Urinary bladder (tissue), 4 donors: ENCODE results near the gene FRG2. TPM values are rescaled to one million over a fixed set of nuclear protein-coding genes. Genes with fewer than 3 reads are reported as not detected.
"Not testable (repeated sequence)": the region's sequence is repeated elsewhere in the genome, so short reads cannot be mapped to it uniquely, and the experiment has no call there.

Experiments
- DNase-seq: peaks from one replicate; pipeline ENCODE4 v3.0.0-alpha.2; 2015; ENCODE audit errors: extremely low spot score
- H3K27ac ChIP-seq: one replicate; pipeline ENCODE4 v1.5.1; 2013; ENCODE audit warnings: low read depth, mild to moderate bottlenecking, moderate library complexity
- H3K36me3 ChIP-seq: one replicate; pipeline ENCODE4 v1.6.1; 2013; ENCODE audit warnings: mild to moderate bottlenecking, moderate library complexity; ENCODE audit not compliant: insufficient read depth
- H3K4me1 ChIP-seq: one replicate; pipeline ENCODE4 v1.6.1; 2013; ENCODE audit warnings: mild to moderate bottlenecking, moderate library complexity; ENCODE audit not compliant: insufficient read depth
- H3K4me3 ChIP-seq: one replicate; pipeline ENCODE4 v1.5.1; 2013; ENCODE audit warnings: low read depth, low read length
- WGBS: extraction: QIAGEN DNeasy Blood & Tissue Kit; methylation state at CpG from one replicate; pipeline ENCODE4 v1.1.7; 2013; 5-methylcytosine and 5-hydroxymethylcytosine counted together
- polyA plus RNA-seq: library from polyadenylated mRNA; stranded (reverse); fragments of 200-250 nt; gene quantifications from one replicate; pipeline ENCODE4 v1.2.3, GENCODE V29; 2013
- total RNA-seq: library from RNA; depleted of rRNA; stranded (reverse); fragments of >200 nt; gene quantifications from one replicate; pipeline ENCODE4 v1.2.3, GENCODE V29; 2014
- donor health status: healthy with polysubstance abuse.
- donor health status: healthy.

FRG2 gene
- total and polyA plus RNA-seq, 2 donors, result not detected

DNA sequence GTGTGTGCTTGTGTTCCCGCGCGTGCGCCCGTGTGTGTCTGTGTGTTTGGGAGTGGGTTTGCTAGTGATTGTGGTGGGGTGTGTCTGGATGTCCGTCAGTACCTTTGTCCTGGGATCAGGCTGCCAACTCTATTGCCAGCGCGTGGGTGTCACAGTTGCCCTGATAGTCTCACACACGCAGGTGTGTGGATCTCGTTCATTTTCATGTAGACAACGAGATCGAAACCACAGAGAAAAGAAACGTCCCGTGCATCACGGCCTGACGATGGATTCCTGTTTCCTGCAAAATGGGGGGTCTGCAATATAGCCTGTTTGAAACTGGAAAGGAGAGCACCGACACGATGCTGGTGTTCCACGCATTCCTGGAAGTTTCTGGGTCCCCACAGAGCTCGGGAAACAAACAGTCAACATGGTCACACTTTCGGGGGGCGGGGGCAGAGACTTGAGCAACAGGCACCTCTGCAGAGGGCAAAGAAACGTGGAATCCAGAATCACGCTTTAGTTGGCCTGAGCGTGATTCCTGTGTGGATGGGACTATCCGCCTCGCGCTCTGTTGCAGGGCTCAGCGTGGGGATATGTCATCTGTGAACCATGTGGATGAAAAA lies 7.1 kb downstream of the FRG2 start:
- not testable (repeated sequence) for H3K36me3 ChIP-seq, H3K4me3 ChIP-seq, H3K4me1 ChIP-seq, DNase-seq, H3K27ac ChIP-seq
- 17% methylated on average over 29 of the region's 29 CpGs for WGBS

DNA sequence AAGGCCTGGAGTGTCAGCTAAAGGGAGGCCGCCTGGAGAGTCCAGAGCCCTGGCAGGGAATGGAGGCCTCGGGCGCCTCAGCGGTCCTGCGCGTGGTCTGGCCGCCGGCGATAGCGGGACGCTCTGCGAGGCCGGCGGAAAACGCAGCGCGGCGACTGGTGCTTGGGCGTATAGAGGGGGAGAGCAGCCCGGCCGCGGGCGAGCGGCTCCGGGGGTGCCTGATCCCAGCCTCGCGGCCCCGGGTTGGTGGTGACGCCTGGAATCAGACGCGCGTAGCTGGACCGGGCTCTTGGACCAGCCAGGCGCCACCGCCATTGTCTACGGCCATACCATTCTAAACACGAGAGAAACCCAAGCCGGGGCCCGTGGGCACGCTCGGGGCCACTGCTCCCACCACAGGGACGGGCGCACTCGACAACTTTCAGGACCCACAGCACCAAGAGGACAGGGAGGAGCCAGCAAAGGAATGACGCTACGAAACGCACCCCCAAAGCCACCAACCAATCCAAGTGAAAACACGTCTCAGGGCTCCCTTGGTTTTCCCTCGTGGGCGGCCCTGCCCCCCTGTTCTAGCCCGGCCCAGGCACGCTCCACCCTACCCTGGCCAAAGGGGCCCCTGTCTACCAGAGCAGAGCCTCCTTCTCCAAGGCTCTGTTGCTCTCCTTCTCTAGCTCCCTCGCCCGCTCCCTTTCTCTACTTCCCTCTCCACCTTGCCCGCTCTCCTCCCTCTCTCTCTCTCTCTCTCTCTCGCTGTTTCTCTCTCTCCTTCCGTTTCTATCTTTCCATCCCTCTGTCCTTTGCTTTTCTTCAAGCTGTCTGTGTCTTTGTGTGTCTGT lies 7.8 kb downstream of the FRG2 start:
- no peak for DNase-seq
- no peaks in the 10 kb centered on the region for H3K4me1 ChIP-seq
- no peak overlapping the region for H3K27ac ChIP-seq
- H3K36me3 ChIP-seq, result no peaks in the 10 kb centered on the region
- WGBS, result 4% methylated on average over 57 of the region's 57 CpGs
- H3K4me3 ChIP-seq, result no peak overlapping the region

DNA sequence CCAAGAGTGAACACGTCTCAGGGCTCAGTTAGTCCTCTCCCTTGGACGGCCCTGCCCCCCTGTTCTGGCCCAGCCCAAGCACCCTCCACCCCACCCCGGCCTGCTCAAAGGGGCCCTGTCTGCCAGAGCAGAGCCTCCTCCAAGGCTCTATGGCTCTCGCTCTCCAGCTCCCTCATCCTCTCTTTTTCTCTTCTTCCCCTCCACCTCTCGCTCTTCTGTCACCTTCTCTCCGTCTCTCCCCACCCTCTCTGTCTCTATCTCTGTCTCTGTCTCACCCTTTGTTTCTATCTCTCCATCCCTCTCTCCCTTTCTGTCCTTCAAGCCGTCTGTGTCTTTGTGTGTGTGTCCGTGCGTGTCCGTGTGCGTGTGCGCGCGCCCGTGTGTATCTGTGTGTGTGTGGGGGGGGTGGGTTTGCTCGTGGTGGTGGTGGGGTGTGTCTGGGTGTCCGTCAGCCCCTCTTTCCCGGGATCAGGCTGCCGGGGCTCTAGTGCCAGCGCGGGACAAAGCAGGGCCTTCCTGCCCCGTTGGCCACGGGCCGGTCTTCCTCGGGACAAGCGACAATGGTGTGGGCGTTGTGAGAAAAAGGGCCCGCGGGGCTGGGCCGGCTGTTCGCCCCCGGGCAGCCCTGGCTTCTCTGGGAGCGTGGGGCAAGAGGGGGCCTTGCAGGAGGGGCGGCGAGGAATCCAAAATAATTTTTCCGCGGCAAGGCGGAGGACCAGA lies 8.7 kb downstream of the FRG2 start:
- H3K27ac ChIP-seq, result no peak overlapping the region
- H3K4me1 ChIP-seq, result no peaks in the 10 kb centered on the region
- WGBS, result 8% methylated on average over 38 of the region's 38 CpGs
- no peaks in the 10 kb centered on the region for H3K36me3 ChIP-seq
- DNase-seq, result no peak
- H3K4me3 ChIP-seq, result no peak overlapping the region

DNA sequence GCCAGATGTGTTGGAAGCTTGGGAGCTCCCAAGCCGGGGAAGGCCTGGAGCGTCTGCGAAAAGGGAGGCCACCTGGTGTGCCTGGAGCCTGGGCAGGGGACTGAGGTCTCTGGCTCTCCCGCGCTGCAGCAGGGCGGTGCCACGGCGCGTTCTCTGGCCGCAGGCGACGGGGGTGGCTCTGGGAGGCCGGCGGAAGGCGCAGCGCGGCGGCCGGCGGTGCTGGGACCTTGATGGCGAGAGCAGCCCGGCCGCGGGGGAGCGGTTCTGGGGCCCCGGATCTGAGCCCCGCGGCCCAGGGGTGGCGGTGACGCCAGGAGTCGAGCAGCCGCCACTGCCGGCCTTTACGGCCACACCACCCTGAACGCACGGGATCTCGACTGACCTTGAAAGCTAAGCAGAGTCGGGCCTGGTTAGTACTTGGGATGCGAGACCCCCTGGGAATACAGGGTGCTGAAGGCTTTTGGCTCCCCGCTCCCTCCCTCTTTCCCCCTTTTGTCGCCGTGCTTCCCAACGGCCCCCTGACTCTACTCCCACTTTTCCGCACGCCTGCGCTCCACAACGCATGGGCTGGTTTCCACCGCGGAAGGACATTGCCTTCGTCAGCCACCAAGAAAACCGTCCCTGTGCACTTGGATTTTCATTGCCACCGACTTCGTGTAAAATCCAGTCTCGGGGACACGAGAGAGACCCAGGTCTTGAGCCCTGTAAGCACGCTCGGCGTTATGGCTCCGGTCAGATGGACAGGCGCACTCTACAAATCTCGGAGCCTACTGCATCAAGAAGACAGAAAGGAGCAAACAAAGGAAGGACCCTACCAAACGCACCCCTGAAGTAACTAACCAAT lies 9.5 kb downstream of the FRG2 start:
- WGBS, result 3% methylated on average over 62 of the region's 62 CpGs
- no peak for DNase-seq
- H3K4me1 ChIP-seq, result no peaks in the 10 kb centered on the region
- H3K27ac ChIP-seq, result no peak overlapping the region
- no peak overlapping the region for H3K4me3 ChIP-seq
- no peaks in the 10 kb centered on the region for H3K36me3 ChIP-seq

DNA sequence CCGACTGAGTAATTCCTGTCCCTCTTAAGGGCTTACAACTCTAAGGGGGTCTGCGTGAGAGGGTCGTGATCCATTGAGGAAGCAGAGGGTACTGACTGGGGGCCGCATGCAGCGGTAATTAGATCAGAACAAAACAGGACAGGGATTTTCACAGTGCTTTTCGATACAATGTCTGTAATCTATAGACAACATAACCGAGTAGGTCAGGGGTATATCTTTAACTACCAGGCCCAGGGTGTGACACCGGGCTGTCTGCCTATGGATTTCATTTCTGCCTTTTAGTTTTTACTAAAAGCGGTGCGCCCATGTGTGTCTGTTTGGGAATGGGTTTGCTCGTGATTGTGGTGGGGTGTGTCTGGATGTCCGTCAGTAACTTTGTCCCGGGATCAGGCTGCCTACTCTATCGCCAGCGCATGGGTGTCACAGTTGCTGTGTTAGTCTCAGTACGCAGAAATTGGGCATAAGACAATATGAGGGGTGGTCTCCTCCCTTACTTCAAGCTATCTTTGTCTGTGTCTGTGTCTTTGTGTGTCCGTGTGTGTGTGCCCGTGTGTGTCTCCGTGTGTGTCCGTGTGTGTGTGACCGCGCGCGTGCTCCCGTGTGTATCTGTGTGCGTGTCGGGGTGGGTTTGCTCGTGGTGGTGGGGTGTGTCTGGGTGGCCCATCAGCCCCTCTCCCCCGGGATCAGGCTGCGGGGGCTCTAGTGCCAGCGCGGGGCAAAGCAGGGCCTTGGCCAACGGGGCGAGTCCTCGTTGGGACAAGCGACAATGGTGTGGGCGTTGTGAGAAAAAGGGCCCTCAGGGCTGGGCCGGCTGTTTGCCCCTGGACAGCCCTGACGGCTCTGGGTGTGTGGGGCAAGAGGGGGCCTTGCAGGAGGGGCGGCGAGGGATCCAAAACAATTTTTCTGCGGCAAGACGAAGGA lies 10.4 kb downstream of the FRG2 start:
- no peak for DNase-seq
- 15% methylated on average over 43 of the region's 43 CpGs for WGBS
- Histone ChIP-seq H3K27ac (no peak overlapping the region), H3K36me3 (no peaks in the 10 kb centered on the region), H3K4me1 (no peaks in the 10 kb centered on the region), H3K4me3 (no peak overlapping the region)

DNA sequence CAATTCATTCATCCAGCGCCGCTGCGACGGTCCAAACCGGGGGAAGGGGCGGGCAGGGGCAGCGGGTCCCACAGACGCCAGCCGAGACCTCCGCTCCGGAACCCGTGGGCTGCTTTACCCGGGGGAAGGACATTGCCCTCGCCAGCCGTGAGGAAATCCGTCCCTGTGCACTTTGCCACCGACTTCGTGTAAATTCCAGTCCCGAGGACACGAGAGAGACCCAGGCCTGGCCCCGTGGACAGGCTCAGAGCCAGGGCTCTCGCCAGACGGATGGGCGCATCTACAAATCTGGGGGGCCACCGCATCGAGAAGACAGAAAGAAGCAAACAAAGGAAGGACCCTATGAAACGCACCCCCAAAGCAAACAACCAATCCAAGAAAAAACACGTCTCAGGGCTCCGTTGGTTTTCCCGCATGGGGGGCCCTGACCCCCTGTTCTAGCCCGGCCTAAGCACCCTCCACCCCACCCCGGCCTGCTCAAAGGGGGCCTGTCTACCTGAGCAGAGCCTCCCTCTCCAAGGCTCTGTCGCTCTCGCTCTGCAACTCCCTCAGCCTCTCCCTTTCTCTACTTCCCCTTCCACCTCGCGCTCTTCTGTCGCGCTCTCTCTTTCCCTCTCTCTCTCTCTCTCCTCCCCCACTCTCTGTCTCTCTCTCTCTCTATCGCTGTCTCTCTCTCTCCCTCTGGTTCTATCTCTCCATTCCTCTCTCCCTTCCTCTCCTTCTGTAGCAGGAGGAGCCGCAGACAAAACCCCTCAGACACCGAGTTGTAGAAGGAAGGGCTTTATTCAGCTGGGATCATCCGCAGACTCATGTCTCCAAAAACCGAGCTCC lies 11.3 kb downstream of the FRG2 start:
- Histone ChIP-seq H3K4me1 (no peaks in the 10 kb centered on the region), H3K4me3 (no peak overlapping the region), H3K36me3 (no peaks in the 10 kb centered on the region), H3K27ac (no peak overlapping the region)
- 6% methylated on average over 43 of the region's 43 CpGs for WGBS
- DNase-seq, result no peak

DNA sequence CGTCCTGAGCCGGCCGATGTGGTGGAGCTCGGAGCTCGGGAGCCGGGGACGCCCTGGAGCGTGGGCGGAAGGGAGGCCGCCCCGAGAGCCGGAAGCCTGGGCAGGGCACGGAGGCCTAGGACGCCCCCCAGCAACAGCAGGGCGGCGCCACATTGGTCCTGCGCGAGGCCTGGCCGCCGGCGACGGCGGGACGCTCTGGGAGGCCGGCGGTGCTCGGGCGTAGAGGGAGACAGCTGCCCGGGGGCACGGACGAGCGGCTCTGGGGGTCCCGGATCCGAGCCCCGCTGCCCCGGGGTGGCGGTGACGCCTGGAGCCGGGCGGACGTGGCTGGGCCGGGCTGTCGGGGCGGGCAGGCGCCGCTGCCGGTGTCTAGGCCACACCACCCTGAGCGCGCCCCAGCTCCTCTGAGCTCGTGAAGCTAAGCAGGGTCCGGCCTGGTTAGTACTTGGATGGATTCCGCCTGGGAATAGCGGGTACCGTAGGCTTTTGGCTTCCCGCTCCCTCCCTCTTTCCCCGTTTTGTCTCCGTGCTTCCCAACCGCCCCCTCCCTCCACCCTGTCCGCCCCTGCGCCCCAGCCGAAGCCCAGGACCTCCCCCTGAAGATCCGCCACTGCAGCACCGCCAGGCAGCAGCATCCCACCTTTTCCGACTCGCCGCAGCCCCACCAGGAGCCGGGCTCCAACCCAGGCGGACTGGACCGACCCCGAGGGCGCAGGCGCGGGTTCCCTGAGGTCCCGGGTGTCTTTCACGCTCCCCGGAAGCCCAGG lies 12.1 kb downstream of the FRG2 start:
- peak overlapping the region; percentile 28 for H3K4me3 ChIP-seq
- DNase-seq, result no peak
- H3K27ac ChIP-seq, result no peak overlapping the region
- WGBS, result 8% methylated on average over 75 of the region's 76 CpGs
- H3K36me3 ChIP-seq, result no peaks in the 10 kb centered on the region
- no peaks in the 10 kb centered on the region for H3K4me1 ChIP-seq

DNA sequence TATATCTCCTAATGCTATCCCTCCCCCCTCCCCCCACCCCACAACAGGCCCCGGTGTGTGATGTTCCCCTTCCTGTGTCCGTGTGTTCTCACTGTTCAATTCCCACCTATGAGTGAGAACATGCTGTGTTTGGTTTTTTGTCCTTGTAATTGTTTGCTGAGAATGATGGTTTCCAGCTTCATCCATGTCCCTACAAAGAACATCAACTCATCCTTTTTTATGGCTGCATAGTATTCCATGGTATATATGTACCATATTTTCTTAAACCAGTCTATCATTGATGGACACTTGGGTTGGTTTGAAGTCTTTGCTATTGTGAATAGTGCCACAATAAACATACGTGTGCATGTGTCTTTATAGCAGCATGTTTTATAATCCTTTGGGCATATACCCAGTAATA lies 37.1 kb downstream of the FRG2 start:
- not testable (repeated sequence) for H3K36me3 ChIP-seq, H3K4me3 ChIP-seq, DNase-seq, H3K4me1 ChIP-seq, H3K27ac ChIP-seq
- WGBS, result 61% methylated on average over 3 of the region's 3 CpGs

DNA sequence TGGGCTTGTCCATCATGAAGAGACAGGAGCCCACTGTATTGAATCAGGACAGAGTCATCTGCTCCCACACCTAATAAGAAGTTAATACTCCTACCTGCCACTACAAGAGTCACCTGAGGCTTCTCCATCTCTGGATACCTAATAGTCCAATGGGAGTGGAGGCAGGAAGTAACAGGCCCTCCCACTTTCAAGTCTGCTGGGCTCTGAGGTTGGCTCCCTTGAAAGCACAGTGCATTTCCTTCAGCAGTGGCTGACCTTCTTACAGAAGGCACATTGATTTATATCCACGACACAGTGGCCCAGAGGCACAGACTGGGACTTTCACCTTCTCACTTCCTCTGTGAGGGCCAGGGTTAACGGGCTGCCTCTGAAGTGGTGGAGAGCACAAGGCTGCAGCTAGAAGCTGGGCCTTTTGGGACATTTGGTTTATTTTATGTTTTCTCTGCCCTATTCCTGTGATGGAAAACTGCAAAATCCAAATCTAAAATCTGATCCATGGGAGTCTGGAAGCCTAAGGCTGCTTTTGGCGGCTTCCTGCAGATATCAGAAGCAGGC lies 38.1 kb downstream of the FRG2 start:
- DNase-seq, result no peak
- H3K36me3 ChIP-seq, result no peaks in the 10 kb centered on the region
- no peak overlapping the region for H3K4me3 ChIP-seq
- 56% methylated on average over 3 of the region's 3 CpGs for WGBS
- no peaks in the 10 kb centered on the region for H3K4me1 ChIP-seq
- H3K27ac ChIP-seq, result no peak overlapping the region

DNA sequence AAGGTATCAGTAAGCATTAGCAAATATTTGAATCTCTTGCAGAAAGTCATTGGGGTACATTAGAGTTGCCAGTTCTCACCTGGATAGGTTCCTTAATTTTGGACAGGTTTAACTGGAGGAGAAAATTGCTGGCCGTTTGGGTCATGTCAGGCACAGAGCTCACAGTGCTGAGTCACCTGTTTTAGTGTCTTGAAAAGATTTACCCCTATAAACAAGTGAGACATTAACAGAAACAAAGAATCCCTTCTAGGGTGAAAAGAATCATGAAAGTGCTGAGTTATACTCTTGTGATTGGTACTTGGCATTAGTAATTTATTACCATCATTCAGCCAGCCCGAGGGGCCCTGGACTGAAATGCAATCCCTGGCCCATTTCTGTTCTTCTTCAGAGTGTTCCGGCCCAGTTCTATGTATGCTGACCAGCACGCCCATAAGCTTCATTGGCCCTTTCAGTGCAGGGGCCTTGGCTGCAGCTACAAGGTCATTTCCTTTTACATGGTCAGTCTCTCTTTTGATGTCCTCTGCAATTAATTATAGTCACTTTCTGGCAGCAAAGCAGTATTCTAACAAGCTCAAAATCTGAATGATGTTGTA lies 41.3 kb downstream of the FRG2 start:
- H3K4me1 ChIP-seq, H3K4me3 ChIP-seq, H3K36me3 ChIP-seq, DNase-seq, H3K27ac ChIP-seq: not testable (repeated sequence)
- 51% methylated on average over 3 of the region's 4 CpGs for WGBS

DNA sequence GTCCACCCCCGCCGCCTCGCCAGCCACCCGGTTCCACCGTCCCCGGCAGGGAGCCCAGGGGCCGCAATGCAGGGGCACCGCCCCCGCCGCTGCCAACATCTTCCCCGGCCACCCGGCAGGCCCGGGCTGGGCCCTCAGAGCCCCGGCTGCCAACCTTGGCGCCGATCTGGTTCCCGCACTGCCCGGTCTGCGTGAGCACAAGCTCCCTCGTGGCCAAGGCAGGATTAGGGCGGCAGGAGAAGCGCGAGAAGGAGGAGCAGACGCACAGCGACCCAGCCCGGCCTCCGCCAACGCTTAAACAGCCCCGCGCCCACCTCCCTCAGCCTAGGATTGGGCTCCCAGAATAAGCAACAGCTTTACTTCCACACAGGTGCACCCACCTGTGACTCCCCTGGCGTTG lies 42.4 kb downstream of the FRG2 start:
- H3K36me3 ChIP-seq, DNase-seq, H3K4me3 ChIP-seq, H3K27ac ChIP-seq, H3K4me1 ChIP-seq: not testable (repeated sequence)
- WGBS, result 87% methylated on average over 20 of the region's 31 CpGs
